Measurements from ENCODE around the gene NUTM2G.
"Not testable (repeated sequence)": the region's sequence is repeated elsewhere in the genome, so short reads cannot be mapped to it uniquely, and the experiment has no call there.

The NUTM2G gene

GRCh38 chr9:96928543-96928942 lies at the start of gene NUTM2G:
TSS of gene NUTM2G (plus strand) at chr9:96928843. CDS start at chr9:96929025, 182 bp downstream.
- DNase-seq = not testable (repeated sequence)

- no peak for DNase-seq
Observed at GRCh38 chr9:96883922-96884321, 44.7 kb upstream of the NUTM2G start.

GRCh38 chr9:96884443-96884842 lies 44.2 kb upstream of the NUTM2G start:
- no peak for DNase-seq

- no peak for DNase-seq
Observed at GRCh38 chr9:96885424-96885823, 43.2 kb upstream of the NUTM2G start.

- no peak for DNase-seq
Observed at GRCh38 chr9:96888591-96888990, 40.1 kb upstream of the NUTM2G start.

GRCh38 chr9:96892131-96892530 lies 36.5 kb upstream of the NUTM2G start:
- DNase-seq = no peak

- not testable (repeated sequence) for DNase-seq
Observed at GRCh38 chr9:96900010-96900409, 28.6 kb upstream of the NUTM2G start.

GRCh38 chr9:96904947-96905722 lies 23.5 kb upstream of the NUTM2G start:
- DNase-seq = not testable (repeated sequence)

- not testable (repeated sequence) for DNase-seq
Observed at GRCh38 chr9:96908479-96908878, 20.2 kb upstream of the NUTM2G start.

GRCh38 chr9:96915539-96915938 lies 13.1 kb upstream of the NUTM2G start:
- not testable (repeated sequence) for DNase-seq

GRCh38 chr9:96916531-96916930 lies 12.1 kb upstream of the NUTM2G start:
- DNase-seq = not testable (repeated sequence)

- DNase-seq = not testable (repeated sequence)
Observed at GRCh38 chr9:96918550-96918949, 10.1 kb upstream of the NUTM2G start.

- DNase-seq = not testable (repeated sequence)
Observed at GRCh38 chr9:96920803-96921202, 7.8 kb upstream of the NUTM2G start.

GRCh38 chr9:96925587-96925986 lies 3.1 kb upstream of the NUTM2G start:
- not testable (repeated sequence) for DNase-seq

GRCh38 chr9:96931665-96932064 lies 3.0 kb downstream of the NUTM2G start:
- not testable (repeated sequence) for DNase-seq

GRCh38 chr9:96934097-96934496 lies 5.5 kb downstream of the NUTM2G start:
- not testable (repeated sequence) for DNase-seq

- not testable (repeated sequence) for DNase-seq
Observed at GRCh38 chr9:96934706-96935105, 6.1 kb downstream of the NUTM2G start.

- DNase-seq = not testable (repeated sequence)
Observed at GRCh38 chr9:96935401-96935800, 6.8 kb downstream of the NUTM2G start.

GRCh38 chr9:96937442-96937841 lies 8.8 kb downstream of the NUTM2G start:
- DNase-seq = not testable (repeated sequence)

GRCh38 chr9:96938957-96939665 lies 10.5 kb downstream of the NUTM2G start:
- DNase-seq = not testable (repeated sequence)

- not testable (repeated sequence) for DNase-seq
Observed at GRCh38 chr9:96940982-96941381, 12.3 kb downstream of the NUTM2G start.

GRCh38 chr9:96941628-96942027 lies 13.0 kb downstream of the NUTM2G start:
- not testable (repeated sequence) for DNase-seq

GRCh38 chr9:96942181-96942580 lies 13.5 kb downstream of the NUTM2G start:
- DNase-seq = not testable (repeated sequence)

- not testable (repeated sequence) for DNase-seq
Observed at GRCh38 chr9:96949346-96949745, 20.7 kb downstream of the NUTM2G start.
